ENCODE data around the gene PSME2. TPM values are rescaled to one million over a fixed set of nuclear protein-coding genes. Genes with fewer than 3 reads are reported as not detected.
"Not testable (repeated sequence)": the region's sequence is repeated elsewhere in the genome, so short reads cannot be mapped to it uniquely, and the experiment has no call there.

The PSME2 gene
- total and polyA plus RNA-seq, 2 experiments from 2014 or later = 75.5 to 189 TPM

- H4K20me1 ChIP-seq (ENCODE audit: insufficient read depth, poor library complexity, severe bottlenecking) = no peaks in the 10 kb centered on the region
- TF ChIP-seq EZH2phosphoT487 (IDR thresholded peaks at IDR 0.05; ENCODE audit: low read depth, severe bottlenecking, unreplicated experiment) = no peak
- no peak for TF ChIP-seq CTCF (IDR thresholded peaks at IDR 0.05; ENCODE audit: poor library complexity)
- no peak for TF ChIP-seq EZH2 (IDR thresholded peaks at IDR 0.05; ENCODE audit: borderline replicate concordance)
- H3K4me2 ChIP-seq = no peak overlapping the region
- no peak for DNase-seq (ENCODE audit: low spot score)
- 34% methylated on average over 5 of the region's 5 CpGs for WGBS (ENCODE audit: low lambda C conversion rate, missing lambda C conversion rate)
- no peak overlapping the region for H3K27ac ChIP-seq
- H3K4me1 ChIP-seq (ENCODE audit: insufficient read depth) = no peaks in the 10 kb centered on the region
- no peak overlapping the region for H3K4me3 ChIP-seq
- H3K27me3 ChIP-seq = no peaks in the 10 kb centered on the region
- H3K9me3 ChIP-seq (ENCODE audit: low read depth) = no peaks in the 10 kb centered on the region
- H3K9me2 ChIP-seq (replicated peaks; ENCODE audit: insufficient read depth) = no peaks in the 10 kb centered on the region
- no peaks in the 10 kb centered on the region for H3K36me3 ChIP-seq (replicated peaks; ENCODE audit: insufficient read depth, low read depth)
- no peak overlapping the region for H2AFZ ChIP-seq
- peaks cover 3% of the 10 kb centered on the region for H3K79me2 ChIP-seq
Observed at GRCh38 chr14:24108336-24108874, 38.0 kb downstream of the PSME2 start.

- no peak for DNase-seq (ENCODE audit: low spot score)
- Histone ChIP-seq H2AFZ (no peak overlapping the region), H3K27me3 (no peaks in the 10 kb centered on the region), H3K4me2 (no peak overlapping the region), H3K4me3 (no peak overlapping the region), H3K9me3 (ENCODE audit: low read depth) (no peaks in the 10 kb centered on the region), H3K4me1 (ENCODE audit: insufficient read depth) (no peaks in the 10 kb centered on the region), H3K27ac (no peak overlapping the region), H3K36me3 (replicated peaks; ENCODE audit: insufficient read depth, low read depth) (no peaks in the 10 kb centered on the region), H3K9me2 (replicated peaks; ENCODE audit: insufficient read depth) (no peaks in the 10 kb centered on the region), H3K79me2 (peaks cover 3% of the 10 kb centered on the region), H4K20me1 (ENCODE audit: insufficient read depth, poor library complexity, severe bottlenecking) (no peaks in the 10 kb centered on the region)
- 91% methylated on average over 4 of the region's 4 CpGs for WGBS (ENCODE audit: low lambda C conversion rate, missing lambda C conversion rate)
- TF ChIP-seq EZH2 (IDR thresholded peaks at IDR 0.05; ENCODE audit: borderline replicate concordance) = no peak
- TF ChIP-seq EZH2phosphoT487 (IDR thresholded peaks at IDR 0.05; ENCODE audit: low read depth, severe bottlenecking, unreplicated experiment) = no peak
- no peak for TF ChIP-seq CTCF (IDR thresholded peaks at IDR 0.05; ENCODE audit: poor library complexity)
Observed at GRCh38 chr14:24106672-24107271, 39.6 kb downstream of the PSME2 start.

- H4K20me1 ChIP-seq (ENCODE audit: insufficient read depth, poor library complexity, severe bottlenecking); H3K79me2 ChIP-seq; H2AFZ ChIP-seq; H3K27me3 ChIP-seq; H3K36me3 ChIP-seq (replicated peaks; ENCODE audit: insufficient read depth, low read depth); H3K9me3 ChIP-seq (ENCODE audit: low read depth); H3K4me1 ChIP-seq (ENCODE audit: insufficient read depth); DNase-seq (ENCODE audit: low spot score); H3K4me3 ChIP-seq; H3K27ac ChIP-seq; H3K9me2 ChIP-seq (replicated peaks; ENCODE audit: insufficient read depth); H3K4me2 ChIP-seq: not testable (repeated sequence)
- WGBS (ENCODE audit: low lambda C conversion rate, missing lambda C conversion rate) = 96% methylated on average over 8 of the region's 8 CpGs
Observed at GRCh38 chr14:24105609-24106239, 40.7 kb downstream of the PSME2 start.

GRCh38 chr14:24103451-24103850, 43.0 kb downstream of the PSME2 start:
- Histone ChIP-seq H2AFZ (no peak overlapping the region), H4K20me1 (ENCODE audit: insufficient read depth, poor library complexity, severe bottlenecking) (no peaks in the 10 kb centered on the region), H3K4me3 (no peak overlapping the region), H3K9me3 (ENCODE audit: low read depth) (no peaks in the 10 kb centered on the region), H3K79me2 (no peaks in the 10 kb centered on the region), H3K9me2 (replicated peaks; ENCODE audit: insufficient read depth) (no peaks in the 10 kb centered on the region), H3K36me3 (replicated peaks; ENCODE audit: insufficient read depth, low read depth) (no peaks in the 10 kb centered on the region), H3K4me1 (ENCODE audit: insufficient read depth) (no peaks in the 10 kb centered on the region), H3K27ac (no peak overlapping the region), H3K27me3 (no peaks in the 10 kb centered on the region), H3K4me2 (no peak overlapping the region)
- TF ChIP-seq EZH2 (IDR thresholded peaks at IDR 0.05; ENCODE audit: borderline replicate concordance) (no peak), EZH2phosphoT487 (IDR thresholded peaks at IDR 0.05; ENCODE audit: low read depth, severe bottlenecking, unreplicated experiment) (no peak), CTCF (IDR thresholded peaks at IDR 0.05; ENCODE audit: poor library complexity) (no peak)
- 93% methylated on average over 13 of the region's 13 CpGs for WGBS (ENCODE audit: low lambda C conversion rate, missing lambda C conversion rate)
- no peak for DNase-seq (ENCODE audit: low spot score)

Data from hepatocyte (in vitro differentiated cells).